Immature natural killer cell (primary cell): ENCODE measurements around the gene UNKL. TPM values are rescaled to one million over a fixed set of nuclear protein-coding genes. Genes with fewer than 3 reads are reported as not detected.
A peak's percentile ranks its signal among the peaks of the same experiment; 100 is the strongest.

Experiments used
- DNase-seq, 3 donors: peaks; one replicate each; pipeline ENCODE4 v3.0.0; 2022; ENCODE audit warnings: mixed read lengths in 1 of 3
- H3K27ac Mint-ChIP-seq, 6 donors: one replicate each; pipeline ENCODE4 v1.8.0; 2020; ENCODE audit warnings: mixed read lengths in 6 of 6, mild to moderate bottlenecking in 5 of 6, inconsistent platforms in 4 of 6, moderate library complexity in 3 of 6
- H3K27me3 Mint-ChIP-seq, 3 donors: one replicate each; pipeline ENCODE4 v1.8.0; 2020 to 2021; ENCODE audit warnings: low read depth in 3 of 3, mild to moderate bottlenecking in 3 of 3, mixed read lengths in 3 of 3, moderate library complexity in 3 of 3, inconsistent platforms in 1 of 3
- H3K36me3 Mint-ChIP-seq, 3 donors: one replicate each; pipeline ENCODE4 v1.8.0; 2020; ENCODE audit warnings: mixed read lengths in 3 of 3, inconsistent platforms in 2 of 3, mild to moderate bottlenecking in 2 of 3
- H3K4me1 Mint-ChIP-seq, 2 donors: one replicate each; pipeline ENCODE4 v1.8.0; 2020; ENCODE audit warnings: inconsistent platforms in 2 of 2, mild to moderate bottlenecking in 2 of 2, mixed read lengths in 2 of 2, moderate library complexity in 1 of 2
- H3K4me3 Mint-ChIP-seq, 5 donors: one replicate each; pipeline ENCODE4 v1.8.0; 2020; ENCODE audit warnings: mild to moderate bottlenecking in 5 of 5, mixed read lengths in 5 of 5, inconsistent platforms in 3 of 5, moderate library complexity in 3 of 5
- H3K9me3 Mint-ChIP-seq, 6 donors: one replicate each; pipeline ENCODE4 v1.8.0; 2020; ENCODE audit warnings: mild to moderate bottlenecking in 6 of 6, mixed read lengths in 6 of 6, inconsistent platforms in 4 of 6, moderate library complexity in 3 of 6
- polyA plus RNA-seq, 3 donors: library from polyadenylated mRNA; unstranded; fragments of 300-500 nt; fragmentation: Illumina TruSeq; gene quantifications; one replicate each; pipeline ENCODE4 v1.2.3, GENCODE V29; 2021

Gene UNKL
- polyA plus RNA-seq, 3 donors from 2014 or later = 1.0 to 14.5 (median 5.9) TPM

DNA sequence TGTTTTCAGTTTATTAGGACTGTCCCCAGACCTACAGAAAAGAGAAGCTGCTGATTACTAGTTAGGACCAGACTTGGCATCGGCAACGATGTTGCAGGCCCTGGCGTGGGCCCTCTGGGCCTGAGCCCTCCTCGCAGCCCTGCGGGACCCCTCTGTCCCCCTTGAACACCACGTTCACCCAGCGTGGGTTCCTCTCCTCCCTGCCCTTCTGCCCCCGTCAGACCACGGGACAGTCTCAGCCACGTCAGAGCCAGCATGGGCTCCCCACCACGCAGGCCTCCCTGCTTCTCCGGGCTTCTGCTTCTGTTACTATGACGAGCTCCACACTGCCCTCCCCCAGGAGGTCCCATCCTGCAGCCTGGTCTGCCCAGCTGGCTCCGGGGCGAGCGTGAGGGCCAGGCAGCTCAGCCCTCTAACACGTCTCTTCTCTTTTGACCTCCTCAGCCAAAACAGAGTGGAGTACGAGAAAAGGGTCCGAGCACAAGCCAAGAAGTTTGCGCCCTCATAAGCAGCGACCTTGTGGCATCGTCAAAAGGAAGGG, 90.1 kb downstream of the UNKL start:
- peaks cover under 1 to 11% (median 9%) of the 10 kb centered on the region in 3 donors for H3K27me3 Mint-ChIP-seq
- DNase-seq = no peak
- H3K4me3 Mint-ChIP-seq = no peak overlapping the region
- peaks cover 0 to 11% (median 5%) of the 10 kb centered on the region in 3 donors for H3K36me3 Mint-ChIP-seq
- H3K27ac Mint-ChIP-seq = peak overlapping the region in 1 of 6 donors; percentile 78
- no peaks in the 10 kb centered on the region for H3K9me3 Mint-ChIP-seq
- H3K4me1 Mint-ChIP-seq = peaks cover under 1 to 5% of the 10 kb centered on the region in 2 donors

DNA sequence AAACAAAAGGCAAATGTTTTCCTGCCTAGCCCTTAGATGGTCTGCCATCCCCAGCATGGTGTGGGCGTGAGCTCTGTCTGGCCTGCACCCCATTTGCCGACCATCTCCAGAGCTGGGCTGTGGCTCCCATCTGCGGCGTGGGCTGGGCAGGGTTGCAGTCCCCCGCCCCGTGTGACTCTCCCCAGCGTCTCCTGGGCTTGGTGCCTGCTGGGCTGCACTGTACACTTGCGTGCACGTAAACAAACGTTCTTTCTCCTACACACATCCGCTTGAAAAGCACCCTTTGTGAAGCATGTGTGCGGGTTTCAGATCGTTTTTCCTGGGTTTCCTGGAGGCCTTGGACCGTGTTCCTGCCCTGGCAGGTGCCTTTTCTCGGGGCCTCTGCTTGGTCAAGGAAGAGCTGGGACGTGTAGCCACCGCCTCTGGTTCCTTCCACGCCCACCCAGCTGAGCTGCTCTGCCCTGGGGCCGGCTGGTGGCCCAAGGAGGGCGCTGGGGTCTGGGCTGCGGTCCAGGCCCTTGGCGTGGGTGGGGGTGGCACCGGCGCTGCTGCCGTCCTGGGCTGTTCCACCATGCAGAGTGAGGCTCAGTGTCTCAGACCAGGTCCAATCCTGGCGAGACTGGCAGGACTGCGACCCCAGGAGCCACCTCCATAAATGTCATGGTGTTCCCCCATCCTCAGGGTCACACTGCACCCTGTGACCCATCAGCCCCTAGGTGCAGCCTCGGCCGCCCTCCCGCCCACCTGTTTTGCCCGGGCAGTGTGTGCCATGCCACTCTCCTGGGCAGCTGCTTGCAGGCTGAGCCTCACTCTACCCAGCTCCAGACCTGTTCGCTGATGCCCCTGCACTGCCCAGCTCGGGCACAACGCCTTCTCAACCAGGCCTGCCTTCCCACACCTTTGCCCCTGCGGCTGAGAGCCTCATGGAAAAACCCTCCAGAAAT, 90.9 kb downstream of the UNKL start:
- peaks cover 0 to 16% (median 5%) of the 10 kb centered on the region in 3 donors for H3K36me3 Mint-ChIP-seq
- H3K4me1 Mint-ChIP-seq = peaks cover 2 to 5% of the 10 kb centered on the region in 2 donors
- peaks cover 2 to 11% (median 9%) of the 10 kb centered on the region in 3 donors for H3K27me3 Mint-ChIP-seq
- H3K9me3 Mint-ChIP-seq = no peaks in the 10 kb centered on the region
- DNase-seq = no peak
- no peak overlapping the region for H3K4me3 Mint-ChIP-seq
- H3K27ac Mint-ChIP-seq = no peak overlapping the region

DNA sequence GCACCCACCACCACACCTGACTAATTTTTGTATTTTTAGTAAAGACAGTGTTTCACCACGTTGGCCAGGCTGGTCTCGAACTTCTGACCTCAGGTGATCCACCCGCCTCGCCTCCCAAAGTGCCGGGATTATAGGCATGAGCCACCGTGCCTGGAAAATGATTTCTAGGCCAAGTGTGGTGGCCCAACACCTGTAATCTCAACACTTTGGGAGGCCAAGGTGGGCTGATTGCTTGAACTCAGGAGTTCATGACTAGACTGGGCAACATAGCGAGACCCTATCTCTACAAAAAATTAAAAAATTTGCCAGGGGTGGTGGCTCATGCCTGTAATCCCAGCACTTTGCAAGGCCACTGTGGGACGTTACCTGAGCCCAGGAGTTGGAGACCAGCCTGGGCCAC, 92.1 kb downstream of the UNKL start:
- H3K36me3 Mint-ChIP-seq = peaks cover 5 to 27% (median 8%) of the 10 kb centered on the region in 3 donors
- H3K27ac Mint-ChIP-seq = no peak overlapping the region
- peaks cover 2 to 5% of the 10 kb centered on the region in 2 donors for H3K4me1 Mint-ChIP-seq

DNA sequence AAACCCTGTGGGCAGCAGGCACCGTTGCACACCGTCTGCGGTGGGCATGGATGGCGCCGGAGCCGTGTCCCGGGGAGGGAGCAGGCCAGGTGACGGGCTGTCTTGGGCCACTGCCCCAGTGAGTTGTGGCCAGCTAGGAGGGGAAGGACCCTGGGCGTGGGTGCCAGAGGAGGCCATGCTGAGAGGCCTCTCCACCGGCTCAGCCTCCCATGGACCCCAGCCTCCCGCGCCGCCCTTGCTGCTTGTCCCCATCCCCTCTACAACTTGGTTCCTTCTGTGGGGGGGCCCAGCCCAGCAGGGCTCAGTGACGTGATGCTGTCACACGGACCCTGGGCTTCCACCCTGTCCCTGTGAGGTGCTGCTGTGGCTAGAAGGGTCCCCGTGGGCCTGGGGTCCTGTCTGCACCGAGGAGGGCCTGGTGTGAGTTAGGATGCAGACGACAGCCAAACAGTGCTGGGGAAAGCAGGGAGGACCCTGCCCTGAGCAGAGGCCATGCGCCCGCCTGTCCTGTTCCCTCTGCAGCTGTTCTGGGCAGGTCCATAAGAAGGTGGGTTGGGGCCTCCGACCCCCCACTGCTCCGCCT, 93.8 kb downstream of the UNKL start:
- Mint-ChIP-seq H3K36me3 (peaks cover 8 to 34% (median 9%) of the 10 kb centered on the region in 3 donors), H3K4me3 (no peak overlapping the region), H3K27ac (no peak overlapping the region), H3K4me1 (peaks cover 0 to 2% of the 10 kb centered on the region in 2 donors), H3K27me3 (peaks cover 2 to 18% (median 11%) of the 10 kb centered on the region in 3 donors), H3K9me3 (no peaks in the 10 kb centered on the region)
- DNase-seq = no peak

More for the DNA sequence above, 92.1 kb downstream of the UNKL start:
- H3K9me3 Mint-ChIP-seq = no peaks in the 10 kb centered on the region
- no peak for DNase-seq
- H3K27me3 Mint-ChIP-seq = peaks cover 2 to 15% (median 11%) of the 10 kb centered on the region in 3 donors
- no peak overlapping the region for H3K4me3 Mint-ChIP-seq

DNA sequence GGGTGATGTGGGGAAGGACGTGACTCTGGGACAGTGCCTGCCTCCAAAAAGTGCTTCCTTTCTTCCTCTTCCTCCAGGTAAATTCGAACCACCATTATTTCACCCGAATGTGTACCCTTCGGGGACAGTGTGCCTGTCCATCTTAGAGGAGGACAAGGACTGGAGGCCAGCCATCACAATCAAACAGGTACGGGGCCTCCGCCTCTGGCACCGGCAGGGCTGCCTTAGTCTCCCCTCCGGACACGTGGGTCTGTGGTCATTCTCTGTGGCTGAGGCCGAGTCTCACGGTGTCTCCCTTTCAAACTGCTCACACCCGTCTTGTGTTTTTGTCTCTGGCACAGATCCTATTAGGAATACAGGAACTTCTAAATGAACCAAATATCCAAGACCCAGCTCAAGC, 94.4 kb downstream of the UNKL start:
- Mint-ChIP-seq H3K4me3 (no peak overlapping the region), H3K9me3 (no peaks in the 10 kb centered on the region), H3K36me3 (peaks cover 8 to 34% (median 9%) of the 10 kb centered on the region in 3 donors), H3K4me1 (peaks cover 0 to 4% of the 10 kb centered on the region in 2 donors), H3K27me3 (peaks cover 2 to 18% (median 10%) of the 10 kb centered on the region in 3 donors), H3K27ac (peak overlapping the region in 1 of 6 donors; percentile 57)
- DNase-seq = no peak

DNA sequence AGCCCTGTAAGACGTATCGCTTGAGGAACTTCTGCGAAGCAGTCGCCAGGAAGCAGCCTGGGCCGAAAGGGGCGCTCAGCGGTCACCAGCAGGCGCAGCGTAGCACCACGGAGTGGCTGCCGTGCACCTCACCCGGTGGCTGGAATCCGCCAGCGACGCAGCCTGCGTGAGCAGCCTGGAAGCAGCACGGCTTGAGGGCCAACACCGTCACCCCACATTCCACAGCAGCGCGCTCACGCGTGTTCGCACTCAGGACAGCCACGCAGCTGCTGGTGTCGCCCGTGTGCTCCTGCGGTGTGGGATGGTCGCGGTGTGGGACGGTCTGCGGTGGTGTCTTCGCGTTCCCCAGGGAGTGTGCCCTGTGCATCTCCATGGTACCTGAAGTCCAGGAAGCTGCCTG, 95.5 kb downstream of the UNKL start:
- peaks cover 4 to 16% (median 5%) of the 10 kb centered on the region in 3 donors for H3K27me3 Mint-ChIP-seq
- peaks cover 8 to 34% (median 9%) of the 10 kb centered on the region in 3 donors for H3K36me3 Mint-ChIP-seq
- DNase-seq = no peak
- no peak overlapping the region for H3K27ac Mint-ChIP-seq
- H3K4me1 Mint-ChIP-seq = peaks cover 0 to 12% of the 10 kb centered on the region in 2 donors
- no peak overlapping the region for H3K4me3 Mint-ChIP-seq
- H3K9me3 Mint-ChIP-seq = no peaks in the 10 kb centered on the region

DNA sequence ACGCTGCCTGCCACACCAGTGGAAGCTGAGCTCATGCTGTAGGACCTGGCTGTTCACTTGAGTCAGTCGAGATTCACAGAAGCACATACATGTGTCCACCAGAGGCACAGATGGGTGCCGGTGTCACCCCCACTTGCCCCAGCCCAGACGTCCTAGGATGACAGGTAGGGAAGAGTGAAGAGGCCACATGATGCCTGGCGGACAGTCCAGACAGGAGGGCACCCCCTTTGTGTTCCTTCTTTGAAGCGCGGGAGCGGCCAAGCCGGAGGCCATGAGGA, 96.3 kb downstream of the UNKL start:
- Mint-ChIP-seq H3K4me3 (no peak overlapping the region), H3K4me1 (peaks cover 1 to 13% of the 10 kb centered on the region in 2 donors), H3K36me3 (peaks cover 8 to 34% (median 9%) of the 10 kb centered on the region in 3 donors), H3K27ac (peak overlapping the region in 2 of 6 donors; percentile 46 to 62), H3K9me3 (no peaks in the 10 kb centered on the region), H3K27me3 (peaks cover 4 to 14% (median 5%) of the 10 kb centered on the region in 3 donors)
- DNase-seq = no peak

DNA sequence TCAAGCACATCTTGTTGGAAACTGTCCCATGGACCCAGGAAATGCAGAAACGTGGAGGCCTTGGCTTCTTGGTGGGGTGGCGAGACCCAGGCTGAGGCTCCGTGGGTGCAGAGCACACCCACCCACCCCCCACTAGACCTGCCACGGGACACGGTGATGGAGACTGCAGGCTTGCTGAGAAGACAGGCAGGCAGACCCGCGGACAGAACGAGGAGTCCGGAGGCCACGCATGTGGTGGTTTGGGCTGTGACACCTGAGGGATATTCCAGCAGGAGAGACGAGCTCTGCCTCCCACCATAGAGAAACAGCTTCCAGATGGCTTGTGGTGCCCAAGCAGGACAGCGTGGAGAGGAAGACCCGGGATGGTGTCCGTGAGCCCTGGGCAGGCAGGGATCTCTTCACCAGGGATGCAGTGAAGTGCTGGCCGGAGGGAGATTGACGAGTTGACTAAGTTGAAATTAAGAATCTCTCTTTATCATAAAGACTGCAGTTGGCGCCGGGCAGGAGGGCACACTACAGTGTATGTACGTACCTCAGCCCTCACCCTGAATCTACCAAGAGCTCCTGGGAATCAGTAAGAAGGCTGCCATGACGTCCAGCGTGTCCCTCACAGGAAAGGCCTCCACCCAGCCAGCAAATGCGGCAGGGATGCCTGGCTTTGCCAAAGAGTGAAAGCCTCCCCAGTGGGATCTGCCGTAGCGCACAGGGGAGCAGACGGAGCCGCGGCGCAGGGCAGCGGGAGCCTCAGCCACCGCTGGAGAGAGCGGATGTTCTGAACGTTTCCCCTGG, 96.8 kb downstream of the UNKL start:
- H3K4me3 Mint-ChIP-seq = no peak overlapping the region
- H3K27me3 Mint-ChIP-seq = peaks cover 4 to 13% (median 7%) of the 10 kb centered on the region in 3 donors
- peaks cover 8 to 34% (median 9%) of the 10 kb centered on the region in 3 donors for H3K36me3 Mint-ChIP-seq
- no peak for DNase-seq
- no peak overlapping the region for H3K27ac Mint-ChIP-seq
- H3K4me1 Mint-ChIP-seq = peaks cover 7 to 18% of the 10 kb centered on the region in 2 donors
- no peaks in the 10 kb centered on the region for H3K9me3 Mint-ChIP-seq

DNA sequence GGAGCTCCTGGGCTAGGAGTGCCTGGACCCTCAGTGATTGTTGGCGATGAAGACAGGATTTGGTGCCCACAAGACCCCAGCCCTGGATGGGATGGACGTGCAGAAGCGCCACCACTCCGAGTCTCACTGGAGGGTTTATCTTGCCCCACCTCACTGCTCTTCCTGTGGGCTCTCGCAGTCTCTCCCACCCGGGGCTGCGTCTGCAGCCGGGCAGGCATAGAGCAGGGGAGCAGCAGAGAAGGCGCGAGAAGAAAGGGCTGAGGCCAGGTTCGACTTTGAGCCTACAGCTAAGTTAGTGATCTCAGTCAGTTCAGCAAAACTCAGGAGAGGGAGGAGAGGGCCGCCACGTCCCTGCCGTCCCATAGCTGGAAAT, 98.5 kb downstream of the UNKL start:
- no peak overlapping the region for H3K4me3 Mint-ChIP-seq
- peaks cover 17 to 31% of the 10 kb centered on the region in 2 donors for H3K4me1 Mint-ChIP-seq
- peaks cover 8 to 34% (median 9%) of the 10 kb centered on the region in 3 donors for H3K36me3 Mint-ChIP-seq
- DNase-seq = no peak
- peaks cover 4 to 8% (median 6%) of the 10 kb centered on the region in 3 donors for H3K27me3 Mint-ChIP-seq
- no peak overlapping the region for H3K27ac Mint-ChIP-seq
- H3K9me3 Mint-ChIP-seq = no peaks in the 10 kb centered on the region

DNA sequence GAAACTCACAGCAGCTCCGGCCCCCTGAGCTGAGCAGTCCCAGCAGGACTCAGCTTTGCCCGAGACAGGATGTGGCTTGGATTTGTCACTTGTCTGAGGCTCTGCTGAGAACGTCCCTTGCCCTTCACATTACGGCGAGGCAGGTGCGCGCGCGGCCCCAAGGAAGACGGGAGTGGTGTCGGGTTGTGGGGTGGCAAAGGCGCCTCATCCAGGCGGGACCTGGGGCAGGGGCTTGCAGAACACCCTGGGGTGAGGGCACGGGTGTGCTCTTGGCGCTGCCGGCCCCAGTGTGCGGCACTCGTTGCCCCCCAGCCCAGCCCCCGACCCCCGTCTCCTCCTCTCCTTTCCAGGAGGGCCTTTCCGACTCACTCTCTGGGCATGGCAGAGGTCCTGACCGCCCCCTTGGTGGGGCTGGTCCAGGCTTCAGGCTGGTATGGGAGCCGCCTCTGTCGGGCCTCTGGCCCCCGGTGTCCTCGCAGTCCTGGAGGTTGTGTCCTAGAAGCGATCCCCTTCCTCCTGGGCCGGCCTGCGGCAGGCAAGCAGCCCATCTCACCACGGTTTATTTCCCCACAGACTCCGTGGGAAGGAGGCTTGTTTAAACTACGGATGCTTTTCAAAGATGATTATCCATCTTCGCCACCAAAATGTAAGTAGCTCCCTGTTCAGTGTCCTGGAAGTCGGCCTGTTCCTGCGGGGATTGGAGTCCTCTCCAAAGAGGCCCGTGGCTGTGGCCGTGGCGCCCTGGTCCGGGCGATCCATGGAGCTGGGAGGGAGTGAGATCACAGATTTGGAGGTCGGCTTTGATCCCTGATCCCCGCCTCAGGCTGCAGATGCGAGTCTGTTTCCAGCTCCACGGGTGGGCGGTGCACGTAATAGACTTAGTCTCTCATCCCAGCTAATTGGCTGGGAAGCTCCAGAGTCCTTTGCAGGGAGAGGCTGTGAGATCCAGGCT, 99.1 kb downstream of the UNKL start:
- H3K27me3 Mint-ChIP-seq = peaks cover 4 to 8% (median 7%) of the 10 kb centered on the region in 3 donors
- H3K4me3 Mint-ChIP-seq = no peak overlapping the region
- no peaks in the 10 kb centered on the region for H3K9me3 Mint-ChIP-seq
- no peak for DNase-seq
- peaks cover 24 to 38% of the 10 kb centered on the region in 2 donors for H3K4me1 Mint-ChIP-seq
- peaks cover 8 to 33% (median 9%) of the 10 kb centered on the region in 3 donors for H3K36me3 Mint-ChIP-seq
- no peak overlapping the region for H3K27ac Mint-ChIP-seq

DNA sequence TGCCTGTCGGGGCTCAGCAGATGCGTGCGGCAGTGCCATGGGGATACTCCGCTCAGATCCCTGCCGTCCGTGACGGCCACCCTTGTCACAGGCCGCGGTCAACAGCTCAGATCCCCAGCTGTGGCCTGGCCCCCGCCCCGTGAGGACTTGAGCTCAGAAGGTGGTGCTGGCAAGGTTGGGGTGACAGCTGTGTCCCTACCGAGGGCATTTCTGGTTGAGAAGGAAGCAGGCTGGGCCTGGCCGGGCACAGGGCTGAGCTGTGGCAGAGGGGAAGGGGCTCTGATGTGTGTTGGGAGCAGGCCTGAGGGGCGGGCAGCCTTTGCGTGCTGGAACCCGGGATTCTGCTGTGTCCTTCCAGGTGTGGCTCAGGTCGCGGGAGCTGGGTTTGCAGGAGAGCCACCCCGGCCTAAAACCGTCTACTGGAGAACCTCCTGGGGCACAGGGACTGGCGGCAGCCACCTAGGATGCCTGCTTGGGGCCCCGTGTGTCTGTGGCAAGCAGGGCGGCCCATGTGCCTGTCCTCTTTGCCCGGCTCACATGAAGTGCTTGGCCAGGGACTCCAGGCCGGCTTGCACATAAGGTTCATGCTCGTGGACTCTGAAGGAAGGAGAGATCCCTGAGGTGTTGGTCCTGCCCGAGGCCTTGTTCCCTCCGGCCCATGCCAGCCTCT, 100.0 kb downstream of the UNKL start:
- peaks cover 4 to 12% (median 11%) of the 10 kb centered on the region in 3 donors for H3K27me3 Mint-ChIP-seq
- H3K9me3 Mint-ChIP-seq = no peaks in the 10 kb centered on the region
- no peak overlapping the region for H3K4me3 Mint-ChIP-seq
- no peak overlapping the region for H3K27ac Mint-ChIP-seq
- H3K4me1 Mint-ChIP-seq = peaks cover 29 to 42% of the 10 kb centered on the region in 2 donors
- DNase-seq = no peak
- peaks cover 4 to 31% (median 9%) of the 10 kb centered on the region in 3 donors for H3K36me3 Mint-ChIP-seq

DNA sequence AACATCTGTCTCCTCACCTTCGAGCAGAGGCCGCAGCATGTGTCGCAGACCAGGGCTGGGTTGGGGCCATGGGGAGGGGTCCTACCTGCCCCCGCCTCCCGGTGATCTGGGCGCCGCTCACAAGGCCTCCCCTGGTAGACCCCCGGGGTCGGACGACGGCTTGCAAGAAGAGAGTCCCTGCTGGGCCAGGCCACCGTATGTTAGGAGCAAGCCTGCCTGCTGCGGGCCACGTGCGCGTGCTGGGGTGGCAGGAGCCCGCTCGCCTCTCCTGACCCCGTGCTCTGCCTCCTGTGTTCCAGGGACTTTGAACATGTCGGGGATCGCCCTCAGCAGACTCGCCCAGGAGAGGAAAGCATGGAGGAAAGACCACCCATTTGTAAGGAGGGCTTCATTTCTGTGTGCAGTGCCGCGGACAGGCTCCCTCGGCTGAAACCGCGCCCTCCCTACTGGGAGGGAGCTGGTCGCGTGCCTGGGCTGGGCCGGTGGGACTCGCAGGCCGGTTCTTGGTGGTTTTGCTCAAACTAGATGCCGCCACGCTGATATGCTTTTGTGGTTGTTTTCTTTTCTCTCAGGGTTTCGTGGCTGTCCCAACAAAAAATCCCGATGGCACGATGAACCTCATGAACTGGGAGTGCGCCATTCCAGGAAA, 100.7 kb downstream of the UNKL start:
- no peaks in the 10 kb centered on the region for H3K9me3 Mint-ChIP-seq
- H3K4me1 Mint-ChIP-seq = peaks cover 29 to 41% of the 10 kb centered on the region in 2 donors
- H3K27me3 Mint-ChIP-seq = peaks cover 6 to 16% (median 15%) of the 10 kb centered on the region in 3 donors
- H3K27ac Mint-ChIP-seq = no peak overlapping the region
- no peak overlapping the region for H3K4me3 Mint-ChIP-seq
- DNase-seq = no peak
- peaks cover 4 to 27% (median 9%) of the 10 kb centered on the region in 3 donors for H3K36me3 Mint-ChIP-seq
